ENCODE results near the gene SNN.

DNA sequence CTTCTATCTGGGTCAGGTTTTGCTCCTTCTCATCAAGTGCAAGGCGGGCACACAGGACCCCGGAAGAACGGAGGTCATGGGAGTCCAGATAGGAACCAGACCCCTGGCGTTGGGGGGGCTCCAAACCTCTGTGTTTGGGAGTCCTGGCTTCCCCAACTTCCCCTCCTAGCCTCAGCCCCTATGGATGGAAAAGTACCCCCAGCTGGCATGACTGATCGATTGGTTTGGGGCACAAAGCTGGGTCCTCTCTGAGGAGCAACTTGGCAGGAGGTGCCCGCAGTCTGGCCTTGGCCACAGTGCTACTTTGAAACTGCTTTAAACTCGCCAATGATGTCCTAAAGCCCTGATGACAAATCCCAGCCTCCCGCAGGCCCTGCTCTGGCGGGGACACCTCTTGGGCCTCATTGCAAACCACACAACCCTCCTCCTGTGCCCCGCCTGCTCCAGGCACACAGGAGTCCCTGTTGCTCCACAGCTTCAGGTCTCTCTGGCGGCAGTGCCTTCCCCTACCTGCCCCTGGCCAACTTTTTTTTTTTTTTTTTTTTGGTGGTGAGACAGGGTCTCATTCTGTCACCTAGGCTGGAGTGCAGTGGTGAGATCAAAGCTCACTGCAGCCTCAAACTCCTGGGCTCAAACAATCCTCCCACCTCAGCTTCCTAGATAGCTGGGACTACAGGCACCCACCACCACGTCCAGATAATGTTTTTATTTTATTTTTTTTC is 38.0 kb upstream of the SNN start:
- TF ChIP-seq, protein P1, sequence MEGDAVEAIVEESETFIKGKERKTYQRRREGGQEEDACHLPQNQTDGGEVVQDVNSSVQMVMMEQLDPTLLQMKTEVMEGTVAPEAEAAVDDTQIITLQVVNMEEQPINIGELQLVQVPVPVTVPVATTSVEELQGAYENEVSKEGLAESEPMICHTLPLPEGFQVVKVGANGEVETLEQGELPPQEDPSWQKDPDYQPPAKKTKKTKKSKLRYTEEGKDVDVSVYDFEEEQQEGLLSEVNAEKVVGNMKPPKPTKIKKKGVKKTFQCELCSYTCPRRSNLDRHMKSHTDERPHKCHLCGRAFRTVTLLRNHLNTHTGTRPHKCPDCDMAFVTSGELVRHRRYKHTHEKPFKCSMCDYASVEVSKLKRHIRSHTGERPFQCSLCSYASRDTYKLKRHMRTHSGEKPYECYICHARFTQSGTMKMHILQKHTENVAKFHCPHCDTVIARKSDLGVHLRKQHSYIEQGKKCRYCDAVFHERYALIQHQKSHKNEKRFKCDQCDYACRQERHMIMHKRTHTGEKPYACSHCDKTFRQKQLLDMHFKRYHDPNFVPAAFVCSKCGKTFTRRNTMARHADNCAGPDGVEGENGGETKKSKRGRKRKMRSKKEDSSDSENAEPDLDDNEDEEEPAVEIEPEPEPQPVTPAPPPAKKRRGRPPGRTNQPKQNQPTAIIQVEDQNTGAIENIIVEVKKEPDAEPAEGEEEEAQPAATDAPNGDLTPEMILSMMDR (IDR thresholded peaks at IDR 0.05): no peak
- TF ChIP-seq CREB1 (CRISPR knock-in tag; IDR thresholded peaks at IDR 0.05) (no peak), GABPB1 (CRISPR knock-in tag; IDR thresholded peaks at IDR 0.05) (no peak), NR2C2 (CRISPR knock-in tag; IDR thresholded peaks at IDR 0.05) (no peak), ATF1 (CRISPR knock-in tag; IDR thresholded peaks at IDR 0.05) (no peak), MAX (CRISPR knock-in tag; IDR thresholded peaks at IDR 0.05) (no peak), ATF3 (CRISPR knock-in tag; conservative IDR thresholded peaks at IDR 0.05) (no peak), KAT7 (CRISPR knock-in tag; IDR thresholded peaks at IDR 0.05; ENCODE audit: borderline replicate concordance) (no peak), TEAD1 (CRISPR knock-in tag; IDR thresholded peaks at IDR 0.05) (no peak)
- TF ChIP-seq, protein P2, sequence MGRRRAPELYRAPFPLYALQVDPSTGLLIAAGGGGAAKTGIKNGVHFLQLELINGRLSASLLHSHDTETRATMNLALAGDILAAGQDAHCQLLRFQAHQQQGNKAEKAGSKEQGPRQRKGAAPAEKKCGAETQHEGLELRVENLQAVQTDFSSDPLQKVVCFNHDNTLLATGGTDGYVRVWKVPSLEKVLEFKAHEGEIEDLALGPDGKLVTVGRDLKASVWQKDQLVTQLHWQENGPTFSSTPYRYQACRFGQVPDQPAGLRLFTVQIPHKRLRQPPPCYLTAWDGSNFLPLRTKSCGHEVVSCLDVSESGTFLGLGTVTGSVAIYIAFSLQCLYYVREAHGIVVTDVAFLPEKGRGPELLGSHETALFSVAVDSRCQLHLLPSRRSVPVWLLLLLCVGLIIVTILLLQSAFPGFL (CRISPR knock-in tag; IDR thresholded peaks at IDR 0.05; ENCODE audit: borderline replicate concordance): no peak
